ENCODE results near the gene UHMK1.

GRCh38 chr1:162463021-162463420 is 34.6 kb upstream of the UHMK1 start:
- TF ChIP-seq CTCF (IDR thresholded peaks at IDR 0.05; ENCODE audit: poor library complexity) (no peak), EZH2phosphoT487 (IDR thresholded peaks at IDR 0.05; ENCODE audit: low read depth, severe bottlenecking, unreplicated experiment) (no peak), EZH2 (IDR thresholded peaks at IDR 0.05; ENCODE audit: borderline replicate concordance) (no peak)
